HG03139 (cell line): ENCODE results near the gene KLK14.
A peak's percentile ranks its signal among the peaks of the same experiment; 100 is the strongest.

ENCODE experiments used
- ATAC-seq: cut with Tn5 transposase; IDR thresholded peaks from one replicate; pipeline ENCODE4 v1.9.1; 2021; ENCODE audit not compliant: unreplicated experiment

Gene KLK14

DNA sequence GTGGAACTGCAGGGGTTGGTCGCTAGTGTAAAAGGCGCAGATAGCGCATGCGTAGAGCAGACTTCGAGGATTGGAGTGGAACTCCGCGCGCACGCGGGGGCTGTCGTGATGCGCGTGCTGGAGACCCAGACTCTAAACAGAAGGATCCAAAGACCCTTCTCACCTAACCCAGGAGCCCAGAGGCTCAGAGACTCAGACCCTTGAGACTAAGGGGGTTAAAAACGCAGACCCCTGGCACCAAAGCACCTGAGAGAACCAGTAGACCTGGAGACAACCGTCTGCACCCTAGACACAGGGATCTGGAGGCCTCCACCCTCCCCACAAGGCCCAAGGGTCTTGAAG lies 26.1 kb upstream of the KLK14 start:
- ATAC-seq = peak; percentile 18

- peak; percentile 94 for ATAC-seq
Measured at GRCh38 chr19:51108066-51108804, 25.5 kb upstream of the KLK14 start, which contains the start of gene CTU1. TSS of gene CTU1 (minus strand) at chr19:51108409. CDS start at chr19:51104569, 3,840 bp downstream.

- ATAC-seq = no peak
Measured at GRCh38 chr19:51107406-51108065, 24.8 kb upstream of the KLK14 start.

GRCh38 chr19:51103926-51104341 lies 21.2 kb upstream of the KLK14 start:
- no peak for ATAC-seq

GRCh38 chr19:51102991-51103390 lies 20.3 kb upstream of the KLK14 start:
- ATAC-seq = no peak

- no peak for ATAC-seq
Measured at GRCh38 chr19:51101171-51101865, 18.6 kb upstream of the KLK14 start.

- no peak for ATAC-seq
Measured at GRCh38 chr19:51100601-51101000, 17.9 kb upstream of the KLK14 start.

- ATAC-seq = no peak
Measured at GRCh38 chr19:51099047-51099382, 16.3 kb upstream of the KLK14 start.

- ATAC-seq = no peak
Measured at GRCh38 chr19:51098365-51099046, 15.8 kb upstream of the KLK14 start.

DNA sequence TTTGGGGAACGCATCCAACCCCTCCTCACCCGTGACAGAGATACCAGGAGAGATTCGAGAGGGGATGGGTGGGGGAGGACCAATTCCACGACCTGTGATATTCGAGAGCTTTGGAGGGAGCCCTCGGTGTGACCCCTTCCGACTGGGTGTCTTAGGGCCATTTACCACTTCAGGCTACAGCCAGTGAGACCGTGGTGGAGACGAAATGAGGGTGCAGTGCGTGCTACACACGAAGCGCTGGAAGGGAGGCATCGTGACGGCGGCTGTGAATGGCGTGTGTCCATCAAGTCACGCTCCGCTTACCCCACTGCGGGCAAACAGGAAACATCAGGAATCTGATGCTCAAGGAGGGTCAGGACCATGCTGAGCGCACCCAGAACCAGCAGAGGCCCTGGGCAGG lies 15.1 kb upstream of the KLK14 start:
- no peak for ATAC-seq

DNA sequence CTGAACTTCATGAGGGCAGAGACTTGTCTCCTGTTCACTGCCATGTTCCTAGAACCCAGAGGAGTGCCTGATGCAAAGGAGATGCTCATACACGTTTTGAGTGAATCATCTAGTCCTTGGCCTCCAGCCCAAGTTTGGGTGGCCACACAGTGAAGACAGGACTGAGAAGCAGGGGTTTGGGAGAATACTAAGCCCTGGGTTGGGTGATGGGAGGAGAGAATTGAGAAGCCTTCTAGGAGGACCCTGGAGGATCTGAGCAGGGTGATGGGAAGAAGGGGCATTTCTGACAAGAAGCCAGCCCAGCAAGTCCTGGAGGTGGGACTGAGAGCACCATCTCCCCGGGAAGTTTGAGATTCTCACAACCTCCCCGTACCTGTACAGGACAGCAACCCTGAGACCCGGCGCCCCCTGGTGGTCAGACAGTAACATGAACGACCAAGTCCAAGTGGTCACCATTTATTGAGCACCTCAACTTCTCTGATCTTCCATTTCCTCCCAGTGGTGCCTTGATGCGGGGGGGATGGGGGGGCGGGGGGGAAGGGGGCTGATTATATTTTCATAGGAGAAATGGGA lies 14.6 kb upstream of the KLK14 start:
- no peak for ATAC-seq

DNA sequence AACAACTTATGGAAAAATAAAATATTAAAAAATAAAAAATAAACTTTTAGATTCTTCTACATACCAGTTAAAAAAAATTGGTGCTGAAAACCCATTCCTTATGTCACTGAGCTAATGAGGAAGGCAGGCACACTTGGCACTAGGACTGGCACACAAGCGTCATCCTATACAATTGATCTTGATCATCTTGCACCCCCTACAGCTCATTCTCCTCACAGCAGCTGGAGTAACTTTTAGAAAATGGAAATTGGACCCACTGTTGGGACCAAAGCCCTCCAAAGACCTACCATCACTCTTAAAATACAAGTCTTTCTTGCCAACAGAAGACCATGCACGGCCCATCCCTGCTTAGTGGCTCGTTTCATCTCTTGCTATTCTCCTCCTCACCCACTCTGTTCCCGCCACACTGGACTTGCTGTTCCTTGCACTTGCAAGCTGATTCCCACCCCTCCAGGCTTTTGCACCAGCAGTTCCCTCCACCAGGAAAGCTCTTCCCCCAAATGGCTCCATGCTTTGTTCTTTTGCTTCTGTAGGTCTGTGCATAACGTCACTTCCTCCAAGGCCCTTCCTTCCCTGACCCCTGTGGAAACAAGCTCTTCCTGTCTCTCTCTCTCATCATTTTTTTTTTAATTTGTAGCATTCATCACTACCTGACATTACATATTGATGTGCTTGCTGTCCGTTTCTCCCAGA lies 13.9 kb upstream of the KLK14 start:
- ATAC-seq = no peak

DNA sequence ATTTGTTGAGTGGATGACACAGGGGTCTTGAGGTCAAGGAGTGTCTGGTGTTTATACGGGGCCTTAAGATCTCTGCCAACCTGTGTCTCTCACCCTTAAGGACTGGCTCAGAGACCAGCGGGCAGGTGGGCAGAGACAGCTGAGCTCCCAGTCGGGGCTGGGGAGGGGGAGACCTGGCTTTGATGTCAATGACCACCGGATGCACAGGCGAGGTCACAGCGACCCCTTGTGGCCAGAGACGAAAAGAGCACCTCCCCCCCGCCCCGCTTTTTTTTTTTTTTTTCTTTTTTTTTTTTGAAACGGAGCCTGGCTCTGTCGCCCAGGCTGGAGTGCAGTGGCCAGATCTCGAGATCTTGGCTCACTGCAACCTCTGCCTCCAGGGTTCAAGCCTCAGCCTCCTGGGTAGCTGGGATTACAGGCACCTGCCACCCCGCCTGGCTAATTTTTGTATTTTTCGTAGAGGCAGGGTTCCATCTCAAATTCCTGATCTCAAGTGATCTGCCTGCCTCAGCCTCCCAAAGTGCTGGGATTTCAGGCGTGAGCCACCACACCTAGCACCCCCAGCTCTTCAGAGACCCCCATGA lies 12.1 kb upstream of the KLK14 start:
- no peak for ATAC-seq

DNA sequence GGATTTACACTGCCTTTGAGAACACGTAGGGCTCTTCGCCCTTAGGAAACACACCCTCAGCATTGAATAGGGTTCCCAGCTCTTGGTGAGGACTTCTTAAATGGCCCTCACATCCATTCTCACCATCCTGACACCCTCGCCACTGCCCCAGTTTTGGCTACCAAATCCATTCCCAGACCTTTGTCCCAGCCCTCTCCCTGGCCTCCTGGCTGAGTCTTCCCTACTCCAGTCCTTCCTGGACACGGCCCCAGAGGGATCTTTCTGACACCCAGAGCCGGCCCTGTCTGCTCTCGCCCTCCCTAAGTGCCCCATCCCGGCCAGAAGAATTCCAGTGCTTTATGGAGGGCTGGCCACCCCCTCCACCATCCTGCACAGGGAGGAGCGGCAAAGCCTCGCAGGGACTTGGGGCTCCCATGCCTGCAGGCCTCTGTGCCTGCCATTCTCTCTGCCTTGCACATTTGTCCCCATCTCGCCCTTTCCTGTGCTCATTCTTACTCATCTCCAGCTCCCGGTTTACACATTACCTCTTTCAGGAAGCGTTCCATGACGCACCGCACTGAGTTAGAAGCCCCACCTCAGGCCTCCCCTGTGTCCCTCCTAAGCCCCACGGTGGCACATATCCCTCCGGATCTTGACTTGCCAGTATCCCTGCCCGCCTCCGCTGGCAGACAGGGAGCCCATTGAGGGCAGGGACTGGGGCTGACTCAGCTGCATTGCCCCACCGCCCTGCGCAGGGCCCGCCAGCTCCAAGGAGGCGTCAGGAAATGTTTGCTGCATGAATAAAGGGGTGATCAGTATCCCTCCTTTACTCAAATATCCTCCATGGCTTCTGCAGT lies 11.0 kb upstream of the KLK14 start:
- ATAC-seq = no peak

GRCh38 chr19:51093101-51093500 lies 10.4 kb upstream of the KLK14 start:
- no peak for ATAC-seq

GRCh38 chr19:51091895-51092873 lies 9.5 kb upstream of the KLK14 start:
- ATAC-seq = no peak

GRCh38 chr19:51091126-51091525 lies 8.4 kb upstream of the KLK14 start:
- ATAC-seq = no peak

DNA sequence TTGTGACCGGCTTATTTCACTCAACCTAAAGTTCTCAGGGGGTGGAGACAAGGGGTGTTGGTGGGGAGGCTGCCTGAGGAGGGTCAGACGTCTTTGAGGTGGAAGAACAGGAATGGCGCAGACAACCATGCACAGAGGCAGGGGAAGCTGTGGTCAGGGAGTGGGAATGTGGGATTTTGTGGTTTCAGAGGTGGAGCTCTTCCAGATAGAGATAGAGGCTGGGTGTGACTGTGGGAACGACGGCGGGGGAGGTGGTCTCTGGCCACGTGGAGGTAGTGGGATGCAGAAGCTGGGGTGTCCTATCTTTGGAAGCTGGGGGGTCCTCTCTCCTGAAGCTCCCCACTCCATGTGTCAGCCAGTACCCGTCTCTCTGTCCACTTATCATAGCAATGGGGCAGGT lies 7.8 kb upstream of the KLK14 start:
- ATAC-seq = no peak
